Choroid plexus epithelial cell (primary cell): ENCODE results near the gene NDUFS2.
A peak's percentile ranks its signal among the peaks of the same experiment; 100 is the strongest.

Source experiments
- DNase-seq: peaks from one replicate; pipeline ENCODE4 v3.0.0-alpha.2; 2010; ENCODE audit warnings: low read depth
- H3K4me3 ChIP-seq: 2 replicates; pipeline ENCODE4 v1.5.1; 2011; ENCODE audit warnings: low read depth, mild to moderate bottlenecking, control low read depth, low read length, moderate library complexity
- TF ChIP-seq, protein P1 (sequence below): conservative IDR thresholded peaks from 2 replicates; pipeline ENCODE4 v1.5.1; 2011; ENCODE audit warnings: low read depth, mild to moderate bottlenecking, control low read depth, inconsistent platforms, low read length, moderate library complexity

The NDUFS2 gene

DNA sequence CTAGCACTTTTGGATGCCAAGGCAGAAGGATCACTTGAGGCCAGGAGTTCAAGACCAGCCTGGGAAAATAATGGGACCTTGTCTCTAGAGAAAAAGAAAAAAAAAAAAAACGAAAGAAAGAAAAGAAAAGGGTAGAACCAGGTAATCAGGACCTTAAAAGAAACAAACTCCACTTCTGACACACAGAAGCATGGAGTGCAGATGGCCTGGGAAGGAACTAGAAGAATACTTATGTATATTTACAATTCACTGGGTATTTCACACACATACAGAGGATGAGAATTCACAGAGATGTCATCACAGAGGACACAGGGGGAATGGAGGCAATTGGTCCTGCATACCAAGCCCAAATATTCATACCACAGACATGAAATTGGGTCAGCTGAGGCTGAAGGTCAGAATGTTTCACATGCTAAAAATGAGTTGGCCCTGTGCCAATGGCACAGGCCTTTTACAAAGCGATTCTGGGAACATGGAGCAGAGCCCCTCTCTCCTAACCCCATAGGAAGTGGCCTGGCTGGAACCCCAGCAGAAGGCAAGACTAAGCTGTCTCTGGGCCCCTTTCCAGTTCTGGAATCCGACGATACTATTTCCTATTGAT lies 29.3 kb upstream of the NDUFS2 start:
- TF ChIP-seq, protein P1, sequence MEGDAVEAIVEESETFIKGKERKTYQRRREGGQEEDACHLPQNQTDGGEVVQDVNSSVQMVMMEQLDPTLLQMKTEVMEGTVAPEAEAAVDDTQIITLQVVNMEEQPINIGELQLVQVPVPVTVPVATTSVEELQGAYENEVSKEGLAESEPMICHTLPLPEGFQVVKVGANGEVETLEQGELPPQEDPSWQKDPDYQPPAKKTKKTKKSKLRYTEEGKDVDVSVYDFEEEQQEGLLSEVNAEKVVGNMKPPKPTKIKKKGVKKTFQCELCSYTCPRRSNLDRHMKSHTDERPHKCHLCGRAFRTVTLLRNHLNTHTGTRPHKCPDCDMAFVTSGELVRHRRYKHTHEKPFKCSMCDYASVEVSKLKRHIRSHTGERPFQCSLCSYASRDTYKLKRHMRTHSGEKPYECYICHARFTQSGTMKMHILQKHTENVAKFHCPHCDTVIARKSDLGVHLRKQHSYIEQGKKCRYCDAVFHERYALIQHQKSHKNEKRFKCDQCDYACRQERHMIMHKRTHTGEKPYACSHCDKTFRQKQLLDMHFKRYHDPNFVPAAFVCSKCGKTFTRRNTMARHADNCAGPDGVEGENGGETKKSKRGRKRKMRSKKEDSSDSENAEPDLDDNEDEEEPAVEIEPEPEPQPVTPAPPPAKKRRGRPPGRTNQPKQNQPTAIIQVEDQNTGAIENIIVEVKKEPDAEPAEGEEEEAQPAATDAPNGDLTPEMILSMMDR, result no peak
- H3K4me3 ChIP-seq, result no peak overlapping the region
- DNase-seq, result peak; percentile 98

DNA sequence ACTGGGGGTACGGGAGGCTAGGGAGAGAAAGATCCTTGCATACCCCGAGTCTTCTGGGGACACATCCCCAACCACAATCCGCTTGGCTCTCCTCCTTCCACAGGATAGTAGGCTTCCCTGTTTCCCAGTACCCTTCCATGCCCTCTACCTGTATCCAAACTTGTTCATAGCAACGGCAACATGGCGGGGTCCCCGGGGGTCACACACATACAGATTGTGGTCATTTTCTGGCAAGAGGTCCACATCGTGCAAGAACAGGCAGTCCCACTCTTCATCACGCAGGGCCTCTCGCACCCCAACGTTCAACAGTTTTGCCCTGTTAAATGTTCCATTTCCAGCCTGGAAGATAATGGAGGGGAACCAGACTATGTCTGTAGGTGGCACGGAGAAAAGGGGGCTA lies 28.5 kb upstream of the NDUFS2 start:
- no peak for DNase-seq
- TF ChIP-seq, protein P1, result no peak
- no peak overlapping the region for H3K4me3 ChIP-seq

DNA sequence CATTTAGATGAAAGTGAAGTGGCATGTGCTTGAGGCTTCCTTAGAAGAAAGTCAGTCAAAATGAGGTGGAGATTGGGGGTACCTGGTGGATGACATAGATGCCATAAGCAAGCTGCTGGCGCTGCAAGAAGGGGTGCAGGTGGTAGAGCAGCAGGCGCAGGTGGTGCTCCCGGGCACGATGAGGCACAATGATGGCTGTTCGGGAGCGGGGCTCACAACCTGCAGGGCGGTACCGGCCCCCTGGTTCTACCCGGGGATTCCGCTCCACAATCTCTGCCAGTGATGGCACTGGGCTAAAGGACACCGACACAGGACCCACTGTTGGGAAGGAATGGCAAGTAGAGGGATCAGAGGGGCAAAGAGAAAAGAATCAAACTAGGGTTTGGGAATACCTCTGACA lies 27.3 kb upstream of the NDUFS2 start:
- no peak for DNase-seq
- TF ChIP-seq, protein P1, result no peak
- H3K4me3 ChIP-seq, result no peak overlapping the region

GRCh38 chr1:161175771-161176453 lies 26.3 kb upstream of the NDUFS2 start:
- H3K4me3 ChIP-seq, result peak overlapping the region; percentile 98
- no peak for DNase-seq
- TF ChIP-seq, protein P1, result no peak

- TF ChIP-seq, protein P1, result no peak
- DNase-seq, result no peak
- H3K4me3 ChIP-seq, result peak overlapping the region; percentile 98
These were observed 25.6 kb upstream of the NDUFS2 start for GRCh38 chr1:161176468-161177111.

- H3K4me3 ChIP-seq, result peak within 1 kb of the TSS; percentile 98
- peak; percentile 86 for DNase-seq
- TF ChIP-seq, protein P1, result no peak
These were observed 24.8 kb upstream of the NDUFS2 start, which contains the start of gene B4GALT3 for GRCh38 chr1:161177112-161177935. B4GALT3 (minus strand) TSS chr1:161177507; CDS start chr1:161176060, 1,447 bp downstream.
